HG02571 (cell line): ENCODE data around the gene JAG1.
"Not testable (repeated sequence)": the region's sequence is repeated elsewhere in the genome, so short reads cannot be mapped to it uniquely, and the experiment has no call there.

Source experiments
- ATAC-seq: cut with Tn5 transposase; IDR thresholded peaks from one replicate; pipeline ENCODE4 v1.9.1; 2021; ENCODE audit warnings: mild to moderate bottlenecking, moderate library complexity; ENCODE audit not compliant: unreplicated experiment

The JAG1 gene

DNA sequence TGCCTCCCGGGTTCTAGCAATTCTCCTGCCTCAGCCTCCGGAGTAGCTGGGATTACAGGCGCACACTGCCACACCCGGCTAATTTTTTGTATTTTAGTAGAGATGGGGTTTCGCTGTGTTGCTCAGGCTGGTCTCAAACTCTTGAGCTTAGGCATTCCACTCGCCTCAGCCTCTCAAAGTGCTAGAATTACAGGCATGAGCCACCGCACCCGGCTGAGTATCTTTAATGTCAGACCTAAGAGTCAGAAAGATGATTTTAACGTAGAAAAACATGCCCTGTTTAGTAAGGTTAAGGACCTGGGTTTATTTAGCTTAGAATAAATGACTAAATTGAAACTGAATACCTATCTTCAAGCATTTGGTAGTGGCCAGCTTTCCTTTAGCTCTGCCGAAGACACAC, 83.4 kb downstream of the JAG1 start:
- ATAC-seq = not testable (repeated sequence)
